Central memory CD4-positive, alpha-beta T cell (primary cell): ENCODE data around the gene NEDD9.

Experiments used
- DNase-seq: peaks from one replicate; pipeline ENCODE4 v3.0.0; 2022

The NEDD9 gene

GRCh38 chr6:11200356-11200755, 32.1 kb downstream of the NEDD9 start:
- DNase-seq = no peak

- DNase-seq = peak; percentile 71
Measured at GRCh38 chr6:11198663-11199603, 33.5 kb downstream of the NEDD9 start.

GRCh38 chr6:11197850-11198249, 34.6 kb downstream of the NEDD9 start:
- DNase-seq = no peak

DNA sequence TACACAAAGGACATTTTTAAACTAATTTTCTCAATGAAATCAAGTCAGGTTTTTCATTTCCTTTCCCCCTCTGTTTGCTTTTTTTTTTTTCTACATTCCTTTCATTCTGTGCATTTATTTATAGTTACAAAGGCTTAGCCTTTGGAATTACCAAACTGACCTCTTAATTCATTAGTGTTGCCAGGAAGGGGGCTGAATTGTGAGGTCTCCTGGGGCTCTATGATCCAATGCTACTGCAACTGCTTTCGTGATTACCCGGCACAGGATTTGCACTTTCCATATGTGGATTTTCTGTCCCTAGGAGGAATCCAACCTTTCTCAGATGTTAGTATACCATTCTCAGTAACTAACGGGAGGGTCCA, 35.3 kb downstream of the NEDD9 start:
- no peak for DNase-seq

DNA sequence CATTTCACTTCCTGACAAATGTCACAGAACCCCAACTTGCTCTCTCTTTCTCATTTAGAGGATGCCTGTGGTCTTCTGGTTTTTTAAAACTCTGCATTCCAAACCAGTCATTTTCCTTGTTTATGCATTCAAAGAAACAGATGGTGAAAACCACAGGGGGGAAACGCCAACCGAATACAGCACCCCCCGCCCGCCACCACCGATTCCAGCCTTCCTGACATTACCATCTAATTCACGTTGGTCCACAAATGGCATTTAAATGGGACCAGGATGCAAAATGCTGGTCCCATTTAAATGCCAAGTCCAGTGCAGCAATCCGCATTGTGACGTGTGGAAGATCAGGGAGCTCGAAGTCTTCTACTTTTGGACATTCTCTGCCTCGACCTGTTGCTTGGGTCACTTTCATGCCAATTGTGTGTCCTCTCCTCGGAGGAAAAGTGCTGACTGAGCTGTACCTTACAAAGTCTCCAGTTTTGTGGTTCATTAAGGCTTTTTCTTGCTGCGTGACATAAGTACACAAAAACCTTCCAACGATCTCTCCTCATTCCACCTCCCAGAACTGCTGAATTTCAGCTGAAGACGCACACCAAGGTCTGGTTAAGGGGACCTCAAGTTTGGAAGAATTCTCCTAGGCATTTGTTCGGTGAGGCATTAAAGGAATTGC, 35.8 kb downstream of the NEDD9 start:
- DNase-seq = no peak

DNA sequence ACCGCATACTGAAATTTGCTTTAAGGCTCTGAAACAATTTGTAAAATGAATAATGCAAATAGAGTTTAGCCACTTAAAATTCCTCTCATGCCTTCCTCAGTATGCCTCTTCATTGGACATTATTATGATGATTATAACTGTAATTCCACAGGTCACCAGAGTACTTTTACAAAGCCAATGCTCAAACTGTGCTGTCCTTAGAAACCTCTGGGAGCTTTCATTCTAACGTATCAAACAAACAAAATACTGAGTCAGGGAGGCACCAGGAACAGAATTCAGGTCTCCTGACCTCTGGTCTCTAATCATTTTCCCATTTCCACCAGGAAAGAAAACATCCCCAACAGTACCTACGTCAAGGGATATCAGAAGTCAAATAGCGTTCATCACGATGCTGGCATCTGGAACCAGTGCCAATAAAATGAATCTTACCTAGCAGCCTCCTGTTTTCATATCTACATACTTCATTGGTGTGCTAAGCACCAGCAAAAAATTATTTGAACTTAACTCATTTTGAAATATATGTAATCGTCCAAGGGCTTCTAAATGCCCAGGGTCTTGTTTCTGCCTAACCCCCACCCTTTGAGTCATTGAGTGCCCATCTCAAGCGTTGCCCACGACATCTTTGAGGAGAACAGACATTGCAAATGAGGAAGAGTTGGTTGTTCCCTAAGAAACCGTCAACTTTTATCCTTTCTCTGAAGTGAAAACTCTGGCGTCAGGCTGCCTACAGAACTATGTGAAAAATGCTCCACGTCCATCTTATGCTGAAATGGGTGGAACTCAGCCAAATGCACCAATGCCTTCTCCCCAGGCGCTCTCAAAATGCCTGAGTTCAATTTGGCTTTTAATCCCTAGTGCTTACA, 37.9 kb downstream of the NEDD9 start:
- DNase-seq = no peak

GRCh38 chr6:11193434-11193833, 39.0 kb downstream of the NEDD9 start:
- no peak for DNase-seq

DNA sequence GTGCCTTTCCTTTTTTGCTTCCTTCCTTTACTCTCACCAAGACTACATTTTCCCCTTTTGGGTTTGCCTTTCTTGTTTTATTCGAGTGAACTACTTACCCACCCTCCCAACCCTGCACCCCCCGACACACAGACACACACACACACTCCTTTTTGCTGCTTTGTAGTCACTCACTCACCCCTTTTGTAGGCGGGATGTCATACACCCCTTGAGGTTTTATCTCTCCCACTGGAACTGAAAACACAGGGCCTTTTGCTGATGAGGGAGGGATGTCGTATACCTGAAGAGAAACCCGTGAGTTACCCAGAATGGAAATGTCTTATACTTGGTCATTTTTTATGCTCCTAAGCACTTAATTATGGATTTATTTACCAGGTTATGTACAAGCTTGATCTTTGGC, 40.3 kb downstream of the NEDD9 start:
- DNase-seq = no peak

DNA sequence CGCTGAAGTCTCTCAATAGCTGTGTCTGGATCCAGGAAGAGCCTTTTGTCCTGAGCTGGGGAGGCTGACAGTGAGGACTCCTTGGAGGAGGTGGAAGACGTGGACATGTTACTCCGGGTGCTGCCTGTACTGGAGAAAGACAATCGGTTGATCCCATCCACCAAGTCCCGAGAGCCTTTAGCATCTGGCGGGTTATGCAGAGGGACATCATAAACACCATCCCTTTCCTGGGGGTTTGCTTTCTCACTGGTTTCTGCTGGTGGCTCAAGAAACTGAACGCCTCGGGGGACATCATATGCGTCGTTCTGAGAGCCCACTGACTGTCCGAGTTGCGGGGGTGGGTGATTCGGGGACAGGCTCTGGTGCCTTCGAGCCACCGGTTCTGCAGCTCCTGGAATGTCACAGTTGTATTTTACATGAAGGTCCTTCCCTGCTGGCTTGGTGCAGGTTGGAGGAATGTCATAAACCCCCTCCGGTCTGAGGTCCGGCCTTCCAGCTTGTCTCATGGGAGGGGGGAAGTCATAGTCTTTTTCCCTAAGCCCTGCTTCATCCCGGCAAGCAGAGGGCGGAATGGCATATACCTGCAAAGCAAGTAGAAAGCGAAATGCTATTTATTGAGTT, 41.7 kb downstream of the NEDD9 start:
- no peak for DNase-seq

GRCh38 chr6:11189865-11190624, 42.4 kb downstream of the NEDD9 start:
- no peak for DNase-seq

- DNase-seq = no peak
Measured at GRCh38 chr6:11188161-11188915, 44.1 kb downstream of the NEDD9 start.

DNA sequence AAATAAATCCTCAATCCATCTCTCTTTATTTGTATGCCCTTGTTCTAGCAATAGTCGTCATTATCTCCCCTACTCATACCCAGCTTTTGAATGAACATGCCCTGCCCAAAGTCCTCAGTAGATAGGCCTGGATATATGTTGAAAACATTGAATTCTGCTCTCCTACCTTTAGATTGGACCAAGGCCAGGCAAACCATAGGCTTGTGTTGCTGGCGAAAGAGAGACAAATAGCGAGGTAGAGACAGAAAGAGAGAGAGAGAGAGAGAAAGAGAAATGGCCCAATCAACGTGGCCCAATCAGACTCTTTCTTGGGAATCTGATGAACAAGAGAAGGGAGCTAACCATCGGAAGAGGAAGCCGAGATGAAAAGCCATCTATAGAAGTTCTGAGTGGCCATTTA, 45.2 kb downstream of the NEDD9 start:
- DNase-seq = no peak

- DNase-seq = no peak
Measured at GRCh38 chr6:11185204-11185842, 47.1 kb downstream of the NEDD9 start.

- DNase-seq = no peak
Measured at GRCh38 chr6:11183761-11184362, 48.6 kb downstream of the NEDD9 start.

DNA sequence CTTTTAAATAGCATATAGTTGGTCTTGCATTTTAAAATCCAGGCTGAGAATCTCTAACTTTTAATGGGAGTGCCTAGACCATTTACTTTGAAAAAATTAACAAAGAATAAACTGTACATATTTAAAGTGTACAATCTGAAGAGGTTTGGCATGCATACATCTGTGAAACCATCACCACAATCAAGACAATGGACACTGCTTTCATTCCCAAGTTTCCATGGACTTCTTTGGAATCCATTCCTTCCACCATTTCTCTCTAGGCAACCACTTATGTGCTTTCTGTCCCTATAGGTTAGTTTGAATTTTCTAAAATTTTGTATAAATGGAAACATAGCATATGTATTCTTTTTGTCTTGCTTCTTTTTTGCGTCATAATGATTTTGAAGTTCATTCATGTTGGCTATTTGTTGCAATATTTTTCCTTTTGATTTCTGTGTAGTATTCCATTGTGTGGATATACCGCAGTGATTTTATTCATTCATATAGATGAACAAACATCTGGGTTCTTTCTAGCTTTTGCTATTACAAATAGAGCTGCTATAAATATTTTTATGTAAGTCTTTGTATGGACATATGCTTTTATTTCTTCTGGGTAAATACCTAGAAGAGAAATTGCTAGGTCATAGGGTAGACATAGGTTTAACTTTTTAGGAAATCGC, 50.9 kb downstream of the NEDD9 start:
- DNase-seq = no peak

- DNase-seq = no peak
Measured at GRCh38 chr6:11179419-11180202, 52.9 kb downstream of the NEDD9 start.

DNA sequence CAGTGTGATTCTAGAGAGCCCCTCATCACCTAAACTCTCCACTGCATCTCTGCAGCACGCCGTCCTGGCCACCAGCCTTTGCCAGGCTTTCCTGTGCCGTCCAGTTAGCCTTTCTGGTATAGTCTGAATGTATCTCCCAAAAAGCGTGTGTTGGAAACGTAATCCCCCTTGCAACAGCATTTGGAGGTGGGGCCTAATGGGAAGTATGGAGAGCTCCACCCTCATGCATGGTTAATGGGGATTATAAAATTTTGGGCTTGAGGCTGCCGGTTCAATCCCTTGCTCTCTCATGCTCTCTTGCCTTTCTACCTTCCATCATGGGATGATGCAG, 53.4 kb downstream of the NEDD9 start:
- no peak for DNase-seq

DNA sequence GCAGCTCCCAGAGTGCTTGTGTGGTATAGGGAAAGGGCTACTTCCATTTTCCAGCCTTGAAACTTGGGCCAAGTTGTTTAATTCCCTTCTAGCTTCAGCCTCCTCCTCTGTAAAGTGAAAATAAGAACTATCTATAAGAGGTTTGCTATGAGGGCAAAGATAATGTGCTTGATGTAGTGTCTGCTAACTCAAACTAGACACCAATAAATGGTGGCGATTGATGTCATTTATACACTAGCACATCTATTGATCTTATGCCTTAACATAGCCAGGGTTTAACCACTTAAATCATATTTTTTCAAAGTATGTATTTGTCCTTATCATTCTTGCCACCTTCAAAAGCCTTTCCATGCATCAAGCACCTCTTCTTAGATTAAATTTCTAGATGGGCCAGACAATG, 55.2 kb downstream of the NEDD9 start:
- DNase-seq = no peak

- no peak for DNase-seq
Measured at GRCh38 chr6:11174242-11174611, 58.2 kb downstream of the NEDD9 start.
